GM21423 (cell line): ENCODE results near the gene TIMM10B.
A peak's percentile ranks its signal among the peaks of the same experiment; 100 is the strongest.

Experiments
- ATAC-seq: cut with Tn5 transposase; IDR thresholded peaks from one replicate; pipeline ENCODE4 v1.9.1; 2021; ENCODE audit warnings: mild to moderate bottlenecking, moderate library complexity; ENCODE audit not compliant: unreplicated experiment

Gene TIMM10B

GRCh38 chr11:6481012-6481923, at the start of gene TIMM10B, which contains the start of gene ARFIP2:
TIMM10B (plus strand) TSS chr11:6481501; CDS start chr11:6481517, 16 bp downstream.
ARFIP2 (minus strand) TSS chr11:6481331; CDS start chr11:6480421, 910 bp downstream.
- ATAC-seq, result peak; percentile 98

GRCh38 chr11:6431861-6432260, 49.4 kb upstream of the TIMM10B start:
- ATAC-seq, result no peak

- no peak for ATAC-seq
These were observed 47.2 kb upstream of the TIMM10B start for GRCh38 chr11:6433998-6434660.

GRCh38 chr11:6437423-6437822, 43.9 kb upstream of the TIMM10B start:
- ATAC-seq, result no peak

GRCh38 chr11:6437993-6438392, 43.3 kb upstream of the TIMM10B start:
- ATAC-seq, result no peak

- ATAC-seq, result no peak
These were observed 42.2 kb upstream of the TIMM10B start for GRCh38 chr11:6438979-6439571.

- ATAC-seq, result no peak
These were observed 40.4 kb upstream of the TIMM10B start, which contains the start of gene HPX for GRCh38 chr11:6440906-6441358. HPX (minus strand) TSS chr11:6440987; CDS start chr11:6440963, 24 bp downstream.

GRCh38 chr11:6442441-6442840, 38.9 kb upstream of the TIMM10B start:
- no peak for ATAC-seq

- ATAC-seq, result peak; percentile 61
These were observed 37.9 kb upstream of the TIMM10B start for GRCh38 chr11:6443269-6444003.

GRCh38 chr11:6448574-6448973, 32.7 kb upstream of the TIMM10B start:
- ATAC-seq, result no peak

- no peak for ATAC-seq
These were observed 29.1 kb upstream of the TIMM10B start for GRCh38 chr11:6452219-6452618.

GRCh38 chr11:6453152-6453551, 28.1 kb upstream of the TIMM10B start:
- no peak for ATAC-seq

GRCh38 chr11:6455070-6455469, 26.2 kb upstream of the TIMM10B start:
- ATAC-seq, result no peak

- ATAC-seq, result no peak
These were observed 24.8 kb upstream of the TIMM10B start for GRCh38 chr11:6456361-6457073.

GRCh38 chr11:6457581-6458320, 23.6 kb upstream of the TIMM10B start:
- ATAC-seq, result no peak

- no peak for ATAC-seq
These were observed 22.8 kb upstream of the TIMM10B start for GRCh38 chr11:6458352-6459098.

GRCh38 chr11:6459099-6459450, 22.2 kb upstream of the TIMM10B start:
- no peak for ATAC-seq

GRCh38 chr11:6468712-6469495, 12.4 kb upstream of the TIMM10B start:
- peak; percentile 61 for ATAC-seq
